ENCODE measurements around the gene LZTS3. TPM values are rescaled to one million over a fixed set of nuclear protein-coding genes. Genes with fewer than 3 reads are reported as not detected.
"Not testable (repeated sequence)": the region's sequence is repeated elsewhere in the genome, so short reads cannot be mapped to it uniquely, and the experiment has no call there.

The LZTS3 gene
- total RNA-seq, 1 donor from 2014 or later = 7.7 TPM

- no peak for DNase-seq (ENCODE audit: low read depth in 2 of 2)
Observed at GRCh38 chr20:3141757-3142156, 31.6 kb downstream of the LZTS3 start.

GRCh38 chr20:3137492-3137891, 35.9 kb downstream of the LZTS3 start:
- DNase-seq (ENCODE audit: low read depth in 2 of 2) = no peak

- DNase-seq (ENCODE audit: low read depth in 2 of 2) = no peak
Observed at GRCh38 chr20:3135507-3136070, 37.8 kb downstream of the LZTS3 start.

DNA sequence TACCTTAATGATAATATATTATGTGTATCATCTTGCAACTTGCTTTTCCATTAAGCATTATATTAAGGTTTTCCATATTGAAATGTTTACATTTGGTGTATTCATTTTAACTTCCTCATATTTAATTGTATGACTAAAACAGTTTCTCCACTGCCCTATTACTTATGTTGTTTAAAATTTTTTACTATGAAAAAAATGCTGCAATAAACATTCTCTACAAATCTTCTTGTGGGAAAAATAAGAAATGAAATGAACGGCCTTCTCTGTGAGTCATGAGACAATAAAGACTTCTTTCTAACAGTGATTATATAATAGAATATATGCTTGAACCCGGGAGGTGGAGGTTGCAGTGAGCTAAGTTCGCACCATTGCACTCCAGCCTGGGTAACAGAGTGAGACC, 39.2 kb downstream of the LZTS3 start:
- DNase-seq (ENCODE audit: low read depth in 2 of 2) = no peak

GRCh38 chr20:3133155-3133554, 40.2 kb downstream of the LZTS3 start:
- no peak for DNase-seq (ENCODE audit: low read depth in 2 of 2)

DNA sequence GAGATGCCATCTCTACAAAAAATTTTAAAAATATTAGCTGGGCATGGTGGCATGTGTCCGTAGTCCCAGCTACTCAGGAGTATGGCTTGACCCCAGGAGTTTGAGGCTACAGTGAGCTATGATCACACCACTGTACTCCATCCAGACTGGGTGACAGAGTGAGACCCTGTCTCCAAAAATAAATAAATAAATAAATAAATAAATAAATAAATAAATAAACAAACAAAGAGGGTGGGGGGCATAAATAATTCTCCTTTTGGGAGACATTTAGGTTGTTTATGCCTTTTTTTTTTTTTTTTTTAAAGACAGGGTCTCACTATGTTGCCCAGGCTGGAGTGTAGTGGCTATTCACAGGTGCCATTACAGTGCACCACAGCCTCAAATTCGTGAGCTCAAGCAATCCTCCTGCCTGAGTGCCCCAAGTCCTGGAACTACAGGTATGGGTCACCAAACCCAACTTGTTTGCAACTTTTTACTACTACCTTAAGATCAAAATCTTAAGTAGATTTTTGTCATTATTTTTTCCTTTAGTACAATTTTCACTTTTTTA, 43.2 kb downstream of the LZTS3 start:
- DNase-seq (ENCODE audit: low read depth in 2 of 2) = no peak

DNA sequence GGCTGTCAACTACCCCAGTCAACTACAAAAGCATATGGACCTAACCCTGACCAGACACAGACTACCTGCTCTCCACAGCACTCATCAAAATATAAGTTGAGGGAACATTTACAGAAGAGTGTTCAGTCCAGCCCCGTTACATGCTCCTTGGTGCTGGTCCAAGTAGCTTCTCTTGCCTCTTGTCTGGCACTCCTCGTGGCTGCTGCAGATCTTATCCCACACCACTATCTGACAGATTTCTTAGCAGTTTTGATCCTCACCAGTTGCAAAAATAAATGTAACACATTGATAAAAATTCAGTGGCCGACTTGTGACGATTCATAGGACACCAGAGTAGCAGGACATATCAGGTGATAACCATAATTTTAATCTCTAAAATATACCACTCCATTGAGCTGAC, 44.3 kb downstream of the LZTS3 start:
- no peak for DNase-seq (ENCODE audit: low read depth in 2 of 2)

GRCh38 chr20:3128275-3128984, 44.9 kb downstream of the LZTS3 start:
- DNase-seq (ENCODE audit: low read depth in 2 of 2) = no peak

GRCh38 chr20:3126527-3126859, 46.9 kb downstream of the LZTS3 start:
- no peak for DNase-seq (ENCODE audit: low read depth in 2 of 2)

DNA sequence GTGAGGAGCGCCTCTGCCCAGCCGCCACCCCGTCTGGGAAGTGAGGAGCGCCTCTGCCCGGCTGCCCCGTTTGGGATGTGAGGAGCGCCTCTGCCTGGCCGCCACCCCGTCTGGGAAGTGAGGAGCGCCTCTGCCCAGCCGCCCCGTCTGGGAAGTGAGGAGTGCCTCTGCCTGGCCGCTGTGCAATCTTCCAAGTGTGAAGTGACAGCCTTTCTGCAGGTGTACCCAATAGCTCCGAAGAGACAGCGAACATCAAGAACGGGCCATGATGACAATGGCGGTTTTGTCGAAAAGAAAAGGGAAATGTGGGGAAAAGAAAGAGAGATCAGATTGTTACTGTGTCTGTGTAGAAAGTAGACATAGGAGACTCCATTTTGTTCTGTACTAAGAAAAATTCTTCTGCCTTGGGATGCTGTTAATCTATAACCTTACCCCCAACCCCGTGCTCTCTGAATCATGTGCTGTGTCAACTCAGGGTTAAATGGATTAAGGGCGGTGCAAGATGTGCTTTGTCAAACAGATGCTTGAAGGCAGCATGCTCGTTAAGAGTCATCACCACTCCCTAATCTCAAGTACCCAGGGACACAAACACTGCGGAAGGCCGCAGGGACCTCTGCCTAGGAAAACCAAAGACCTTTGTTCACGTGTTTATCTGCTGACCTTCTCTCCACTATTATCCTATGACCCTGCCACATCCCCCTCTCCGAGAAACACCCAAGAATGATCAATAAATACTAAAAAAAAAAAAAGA, 47.4 kb downstream of the LZTS3 start:
- not testable (repeated sequence) for DNase-seq (ENCODE audit: low read depth in 2 of 2)

GRCh38 chr20:3124773-3125560, 48.4 kb downstream of the LZTS3 start:
- not testable (repeated sequence) for DNase-seq (ENCODE audit: low read depth in 2 of 2)

DNA sequence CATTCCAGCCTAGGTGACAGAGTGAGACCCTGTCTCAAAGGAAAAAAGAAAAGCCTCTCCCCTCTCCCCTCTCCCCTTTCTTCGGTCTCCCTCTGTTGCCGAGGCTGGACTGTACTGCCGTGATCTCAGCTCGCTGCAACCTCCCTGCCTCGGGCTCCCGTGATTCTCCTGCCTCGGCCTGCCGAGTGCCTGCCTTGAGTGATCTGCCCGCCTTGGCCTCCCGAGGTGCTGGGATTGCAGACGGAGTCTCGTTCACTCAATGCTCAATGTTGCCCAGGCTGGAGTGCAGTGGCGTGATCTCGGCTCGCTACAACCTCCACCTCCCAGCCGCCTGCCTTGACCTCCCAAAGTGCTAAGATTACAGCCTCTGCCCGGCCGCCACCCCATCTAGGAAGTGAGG, 49.2 kb downstream of the LZTS3 start:
- DNase-seq (ENCODE audit: low read depth in 2 of 2) = not testable (repeated sequence)

DNA sequence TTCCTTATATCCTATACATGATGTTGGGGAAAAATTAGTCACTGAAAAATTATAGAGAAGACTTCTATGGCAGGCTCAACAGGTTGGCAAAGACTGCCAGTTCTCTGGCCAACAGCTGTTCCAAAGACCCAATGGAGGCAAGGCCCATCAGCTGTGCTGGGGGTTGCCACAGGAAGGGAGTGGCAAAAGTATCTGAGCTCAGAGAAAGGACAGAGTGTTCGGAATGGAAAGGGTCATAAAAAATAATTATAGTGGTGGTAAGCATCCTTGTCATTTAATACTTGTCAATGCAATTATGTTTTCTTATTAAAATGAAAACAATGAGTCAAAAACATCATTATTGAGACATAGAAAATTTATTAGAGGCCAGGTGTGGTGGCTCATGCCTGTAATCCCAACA, 49.8 kb downstream of the LZTS3 start:
- DNase-seq (ENCODE audit: low read depth in 2 of 2) = no peak

- no peak for DNase-seq (ENCODE audit: low read depth in 2 of 2)
Observed at GRCh38 chr20:3121955-3122610, 51.3 kb downstream of the LZTS3 start.

- peak; percentile 32 to 40 for DNase-seq (ENCODE audit: low read depth in 2 of 2)
Observed at GRCh38 chr20:3121271-3121911, 52.0 kb downstream of the LZTS3 start.

DNA sequence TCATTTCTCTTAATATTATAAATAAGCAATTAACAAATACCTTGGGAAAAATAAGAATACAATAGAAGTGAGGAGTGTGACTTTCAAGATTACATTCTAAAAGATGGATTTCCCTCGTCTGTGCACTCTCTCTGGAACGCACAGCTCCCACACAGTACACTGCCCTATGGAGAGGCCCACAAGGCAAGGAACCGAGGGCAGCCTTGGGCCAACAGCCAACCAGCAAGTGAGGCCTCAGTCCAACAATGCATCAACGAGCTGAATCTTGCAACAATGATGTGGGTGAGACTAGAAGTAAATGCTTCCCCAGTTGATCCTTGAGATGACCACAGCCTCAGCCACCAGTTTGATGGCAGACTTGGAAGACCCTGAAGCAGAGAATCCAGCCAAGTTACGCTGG, 54.3 kb downstream of the LZTS3 start:
- DNase-seq (ENCODE audit: low read depth in 2 of 2) = no peak

DNA sequence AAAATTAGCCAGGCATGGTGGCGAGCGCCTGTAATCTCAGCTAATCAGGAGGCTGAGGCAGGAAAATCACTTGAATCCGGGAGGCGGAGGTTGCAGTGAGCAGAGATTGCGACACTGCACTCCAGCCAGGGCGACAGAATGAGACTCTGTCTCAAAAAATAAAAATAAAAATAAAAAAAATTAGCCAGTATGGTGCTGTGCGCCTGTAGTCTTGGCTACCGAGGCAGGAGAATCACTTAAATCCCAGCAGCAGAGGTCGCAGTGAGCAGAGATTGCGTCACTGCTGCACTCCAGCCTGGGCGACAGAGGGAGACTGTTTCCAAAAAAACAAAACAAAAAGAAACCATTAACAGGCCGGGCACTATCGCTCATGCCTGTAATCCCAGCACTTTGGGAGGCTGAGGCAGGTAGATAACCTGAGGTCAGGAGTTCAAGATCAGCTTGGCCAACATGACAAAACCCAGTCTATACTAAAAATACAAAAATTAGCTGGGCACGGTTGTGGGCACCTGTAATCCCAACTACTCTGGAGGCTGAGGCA, 55.4 kb downstream of the LZTS3 start:
- DNase-seq (ENCODE audit: low read depth in 2 of 2) = peak in 1 of 2 donors; percentile 86

GRCh38 chr20:3116341-3116740, 57.0 kb downstream of the LZTS3 start:
- DNase-seq (ENCODE audit: low read depth in 2 of 2) = no peak

GRCh38 chr20:3115190-3116107, 57.9 kb downstream of the LZTS3 start:
- DNase-seq (ENCODE audit: low read depth in 2 of 2) = peak; percentile 56 to 65
